Parathyroid adenoma (tissue), 2 donors: Measurements from ENCODE around the gene SHC1.
"Not testable (repeated sequence)": the region's sequence is repeated elsewhere in the genome, so short reads cannot be mapped to it uniquely, and the experiment has no call there.

Experiments used
- H2AFZ ChIP-seq: fragments of 300-600 bp; sonication (generic); one replicate; pipeline ENCODE4 v1.7.0; 2017; ENCODE audit warnings: antibody characterized with exemption, mild to moderate bottlenecking
- H3K27ac ChIP-seq: fragments of 300-600 bp; sonication (generic); one replicate; pipeline ENCODE4 v1.7.0; 2017
- H3K27me3 ChIP-seq: fragments of 300-600 bp; sonication (generic); one replicate; pipeline ENCODE4 v1.7.0; 2017; ENCODE audit warnings: low read length; ENCODE audit not compliant: control insufficient read depth, insufficient read depth
- H3K36me3 ChIP-seq: fragments of 300-600 bp; sonication (generic); one replicate; pipeline ENCODE4 v1.7.0; 2017; ENCODE audit warnings: low read length; ENCODE audit not compliant: control insufficient read depth, insufficient read depth
- H3K4me1 ChIP-seq: fragments of 300-600 bp; sonication (generic); one replicate; pipeline ENCODE4 v1.7.0; 2017; ENCODE audit warnings: control low read depth
- H3K4me2 ChIP-seq: fragments of 300-600 bp; sonication (generic); one replicate; pipeline ENCODE4 v1.7.0; 2017; ENCODE audit warnings: low read length
- H3K4me3 ChIP-seq: fragments of 300-600 bp; sonication (generic); one replicate; pipeline ENCODE4 v1.7.0; 2017; ENCODE audit warnings: low read depth, low read length
- H3K79me2 ChIP-seq: fragments of 300-600 bp; sonication (generic); one replicate; pipeline ENCODE4 v1.7.0; 2017; ENCODE audit warnings: control low read depth
- H3K9ac ChIP-seq: fragments of 300-600 bp; sonication (generic); one replicate; pipeline ENCODE4 v1.7.0; 2017; ENCODE audit warnings: mild to moderate bottlenecking
- H3K9me3 ChIP-seq: fragments of 300-600 bp; sonication (generic); one replicate; pipeline ENCODE4 v1.7.0; 2017; ENCODE audit warnings: low read length; ENCODE audit not compliant: control insufficient read depth
- CTCF ChIP-seq: fragments of 300-600 bp; sonication (generic); IDR thresholded peaks from one replicate; pipeline ENCODE4 v1.7.0; 2017; ENCODE audit warnings: antibody characterized with exemption, mild to moderate bottlenecking
- donor health status: primary hyperparathyroidism.

Gene SHC1

GRCh38 chr1:154987326-154987725 is 16.8 kb upstream of the SHC1 start:
- Histone ChIP-seq H3K9ac (no peak overlapping the region), H3K4me3 (no peak overlapping the region), H2AFZ (no peak overlapping the region), H3K36me3 (no peaks in the 10 kb centered on the region), H3K27ac (no peak overlapping the region), H3K4me1 (no peaks in the 10 kb centered on the region), H3K79me2 (peaks cover 5% of the 10 kb centered on the region), H3K4me2 (no peak overlapping the region), H3K9me3 (no peaks in the 10 kb centered on the region), H3K27me3 (no peaks in the 10 kb centered on the region)
- TF ChIP-seq CTCF = no peak

DNA sequence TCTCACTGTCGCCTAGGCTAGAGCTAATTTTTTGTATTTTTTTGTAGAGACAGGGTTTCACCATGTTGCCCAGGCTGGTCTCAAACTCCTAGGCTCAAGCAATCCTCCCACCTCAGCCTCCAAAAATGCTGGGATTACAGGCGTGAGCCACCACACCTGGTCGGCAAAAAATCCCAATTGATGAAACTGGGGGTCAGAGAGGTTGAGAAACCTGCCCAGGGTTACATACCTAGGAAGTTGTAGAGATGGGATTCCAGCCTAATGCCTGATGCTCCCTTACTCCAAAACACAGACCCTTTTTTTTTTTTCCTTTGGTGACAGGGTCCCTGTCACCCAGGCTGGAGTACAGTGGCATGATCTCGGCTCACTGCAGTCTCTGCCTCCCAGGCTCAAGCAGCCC is 16.2 kb upstream of the SHC1 start:
- not testable (repeated sequence) for H3K4me2 ChIP-seq, H3K36me3 ChIP-seq, H3K4me1 ChIP-seq, H3K79me2 ChIP-seq, H3K27ac ChIP-seq, H3K27me3 ChIP-seq, H3K9me3 ChIP-seq, H2AFZ ChIP-seq, H3K9ac ChIP-seq, H3K4me3 ChIP-seq

- H3K4me3 ChIP-seq = peak overlapping the region; percentile 83
- H3K4me1 ChIP-seq = no peaks in the 10 kb centered on the region
- no peaks in the 10 kb centered on the region for H3K9me3 ChIP-seq
- H3K36me3 ChIP-seq = no peaks in the 10 kb centered on the region
- no peaks in the 10 kb centered on the region for H3K27me3 ChIP-seq
- TF ChIP-seq CTCF = no peak
- peak overlapping the region; percentile 95 for H3K4me2 ChIP-seq
- peak overlapping the region; percentile 65 for H2AFZ ChIP-seq
- peaks cover 5% of the 10 kb centered on the region for H3K79me2 ChIP-seq
- peak overlapping the region; percentile 18 for H3K27ac ChIP-seq
- H3K9ac ChIP-seq = no peak overlapping the region
Observed at GRCh38 chr1:154983776-154984466, 13.4 kb upstream of the SHC1 start.

GRCh38 chr1:154982897-154983648 is 12.5 kb upstream of the SHC1 start, which contains the start of gene FLAD1:
FLAD1 (plus strand) TSS chr1:154983344; CDS start chr1:154983695, 351 bp downstream.
- peak within 1 kb of the TSS; percentile 65 for H2AFZ ChIP-seq
- H3K27ac ChIP-seq = peak within 1 kb of the TSS; percentile 18

More at GRCh38 chr1:154982897-154983648, 12.5 kb upstream of the SHC1 start, which contains the start of gene FLAD1:
- H3K79me2 ChIP-seq = peaks cover 5% of the 10 kb centered on the region
- H3K4me1 ChIP-seq = no peaks in the 10 kb centered on the region
- no peaks in the 10 kb centered on the region for H3K9me3 ChIP-seq
- no peak for TF ChIP-seq CTCF
- peak within 1 kb of the TSS; percentile 83 for H3K4me3 ChIP-seq
- no peak within 1 kb of the TSS for H3K9ac ChIP-seq
- peak within 1 kb of the TSS; percentile 95 for H3K4me2 ChIP-seq
- H3K36me3 ChIP-seq = no peaks in the 10 kb centered on the region
- H3K27me3 ChIP-seq = no peaks in the 10 kb centered on the region
